MM.1S (cell line): ENCODE measurements around the gene GLE1.

ENCODE experiments used
- DNase-seq: peaks from one replicate; pipeline ENCODE4 v3.0.0-alpha.2; 2015
- H2AFZ ChIP-seq: fragments of 300-600 bp; sonication (generic); 2 replicates; pipeline ENCODE4 v1.6.0; 2016; ENCODE audit warnings: antibody characterized with exemption, low read length
- H3F3A ChIP-seq: fragments of 300-600 bp; sonication (generic); 2 replicates; pipeline ENCODE4 v1.6.1; 2016; ENCODE audit warnings: mild to moderate bottlenecking, antibody characterized with exemption, low read length, moderate library complexity, mixed read lengths; ENCODE audit not compliant: insufficient read depth
- H3K27ac ChIP-seq: fragments of 300-600 bp; sonication (generic); 2 replicates; pipeline ENCODE4 v1.5.1; 2016; ENCODE audit warnings: mild to moderate bottlenecking, low read length
- H3K27me3 ChIP-seq: fragments of 300-600 bp; sonication (generic); replicated peaks from 2 replicates; pipeline ENCODE4 v1.6.0; 2016; ENCODE audit warnings: low read length; ENCODE audit not compliant: insufficient read depth
- H3K36me3 ChIP-seq: fragments of 300-600 bp; sonication (generic); replicated peaks from 2 replicates; pipeline ENCODE4 v1.6.1; 2016; ENCODE audit warnings: mild to moderate bottlenecking, low read length, mixed read lengths; ENCODE audit not compliant: insufficient read depth
- H3K4me1 ChIP-seq: fragments of 300-600 bp; sonication (generic); 2 replicates; pipeline ENCODE4 v1.6.1; 2016; ENCODE audit warnings: low read length, mixed read lengths
- H3K4me2 ChIP-seq: fragments of 300-600 bp; sonication (generic); 2 replicates; pipeline ENCODE4 v1.6.0; 2016; ENCODE audit warnings: low read depth, low read length
- H3K4me3 ChIP-seq: fragments of 300-600 bp; sonication (generic); 2 replicates; pipeline ENCODE4 v1.5.1; 2016; ENCODE audit warnings: low read length, mixed read lengths
- H3K79me2 ChIP-seq: fragments of 300-600 bp; sonication (generic); 2 replicates; pipeline ENCODE4 v1.6.1; 2016; ENCODE audit warnings: mixed run types, low read length, mixed read lengths
- H3K9ac ChIP-seq: fragments of 300-600 bp; sonication (generic); 2 replicates; pipeline ENCODE4 v1.6.1; 2016; ENCODE audit warnings: low read length, mixed read lengths
- H3K9me2 ChIP-seq: fragments of 300-600 bp; sonication (generic); replicated peaks from 2 replicates; pipeline ENCODE4 v1.6.1; 2016; ENCODE audit warnings: mild to moderate bottlenecking, low read length, mixed read lengths; ENCODE audit not compliant: insufficient read depth
- H3K9me3 ChIP-seq: fragments of 300-600 bp; sonication (generic); replicated peaks from 2 replicates; pipeline ENCODE4 v1.6.1; 2016; ENCODE audit warnings: mild to moderate bottlenecking, low read length, mixed read lengths; ENCODE audit not compliant: insufficient read depth
- H4K20me1 ChIP-seq: fragments of 300-600 bp; sonication (generic); 2 replicates; pipeline ENCODE4 v1.6.1; 2016; ENCODE audit warnings: mild to moderate bottlenecking, low read length, moderate library complexity, mixed read lengths; ENCODE audit not compliant: insufficient read depth
- CTCF ChIP-seq: fragments of 300-600 bp; sonication (generic); IDR thresholded peaks from 2 replicates; pipeline ENCODE4 v1.5.1; 2016; ENCODE audit warnings: antibody characterized with exemption, low read length, mixed read lengths
- EZH2 ChIP-seq: fragments of 300-600 bp; sonication (generic); optimal IDR thresholded peaks from 2 replicates; pipeline ENCODE3; 2017; ENCODE audit warnings: low read depth, mild to moderate bottlenecking, antibody characterized with exemption, low read length, mixed read lengths
- EZH2phosphoT487 ChIP-seq: fragments of 300-600 bp; sonication (generic); IDR thresholded peaks from 2 replicates; pipeline ENCODE4 v1.6.1; 2018; ENCODE audit warnings: antibody characterized with exemption, low read length

The GLE1 gene

GRCh38 chr9:128558431-128559310 lies 54.2 kb downstream of the GLE1 start:
- Histone ChIP-seq H3K9ac (peak overlapping the region; percentile 38; the same call in 1 of the 2 replicates), H3K4me2 (peak overlapping the region; percentile 85), H3K27me3 (no peaks in the 10 kb centered on the region), H3K27ac (peak overlapping the region; percentile 76; the same call in 1 of the 2 replicates), H3K9me3 (no peaks in the 10 kb centered on the region), H2AFZ (peak overlapping the region; percentile 24; the same call in 1 of the 2 replicates), H4K20me1 (no peaks in the 10 kb centered on the region), H3K79me2 (peaks cover 80% of the 10 kb centered on the region), H3K4me1 (peaks cover 32% of the 10 kb centered on the region), H3K36me3 (no peaks in the 10 kb centered on the region), H3K9me2 (no peaks in the 10 kb centered on the region), H3F3A (peaks cover 17% of the 10 kb centered on the region), H3K4me3 (peak overlapping the region; percentile 45)
- peak; percentile 77 for DNase-seq
- no peak for TF ChIP-seq EZH2
- TF ChIP-seq EZH2phosphoT487, result no peak
- no peak for TF ChIP-seq CTCF

GRCh38 chr9:128565578-128565977 lies 61.1 kb downstream of the GLE1 start:
- H3K9me2 ChIP-seq, result no peaks in the 10 kb centered on the region
- H3K9ac ChIP-seq, result no peak overlapping the region
- no peak for DNase-seq
- H3F3A ChIP-seq, result no peaks in the 10 kb centered on the region; the same call in 1 of the 2 replicates
- H3K4me1 ChIP-seq, result no peaks in the 10 kb centered on the region
- no peaks in the 10 kb centered on the region for H4K20me1 ChIP-seq
- H3K27me3 ChIP-seq, result no peaks in the 10 kb centered on the region
- H3K27ac ChIP-seq, result no peak overlapping the region
- no peaks in the 10 kb centered on the region for H3K36me3 ChIP-seq
- no peak overlapping the region for H2AFZ ChIP-seq
- H3K4me2 ChIP-seq, result no peak overlapping the region
- no peaks in the 10 kb centered on the region for H3K9me3 ChIP-seq
- H3K79me2 ChIP-seq, result peaks cover 41% of the 10 kb centered on the region
- H3K4me3 ChIP-seq, result no peak overlapping the region
- no peak for TF ChIP-seq CTCF
- no peak for TF ChIP-seq EZH2phosphoT487
- TF ChIP-seq EZH2, result no peak

GRCh38 chr9:128568470-128569078 lies 64.1 kb downstream of the GLE1 start:
- no peak for TF ChIP-seq CTCF
- no peaks in the 10 kb centered on the region for H3K9me3 ChIP-seq
- H3K79me2 ChIP-seq, result peaks cover 19% of the 10 kb centered on the region; the same call in 1 of the 2 replicates
- no peak overlapping the region for H3K4me2 ChIP-seq
- no peak overlapping the region for H3K4me3 ChIP-seq
- no peak overlapping the region for H2AFZ ChIP-seq
- no peak overlapping the region for H3K27ac ChIP-seq
- no peaks in the 10 kb centered on the region for H4K20me1 ChIP-seq
- no peaks in the 10 kb centered on the region for H3K9me2 ChIP-seq
- H3K4me1 ChIP-seq, result no peaks in the 10 kb centered on the region
- no peaks in the 10 kb centered on the region for H3K36me3 ChIP-seq
- no peaks in the 10 kb centered on the region for H3K27me3 ChIP-seq
- DNase-seq, result no peak
- no peak overlapping the region for H3K9ac ChIP-seq
- no peaks in the 10 kb centered on the region; the same call in 1 of the 2 replicates for H3F3A ChIP-seq
